ENCODE results near the gene SERPINA6. TPM values are rescaled to one million over a fixed set of nuclear protein-coding genes. Genes with fewer than 3 reads are reported as not detected.
A peak's percentile ranks its signal among the peaks of the same experiment; 100 is the strongest.
"Not testable (repeated sequence)": the region's sequence is repeated elsewhere in the genome, so short reads cannot be mapped to it uniquely, and the experiment has no call there.

SERPINA6 gene
- total and polyA plus RNA-seq, 3 donors from 2014 or later = 1.8 TPM; not detected in 2

DNA sequence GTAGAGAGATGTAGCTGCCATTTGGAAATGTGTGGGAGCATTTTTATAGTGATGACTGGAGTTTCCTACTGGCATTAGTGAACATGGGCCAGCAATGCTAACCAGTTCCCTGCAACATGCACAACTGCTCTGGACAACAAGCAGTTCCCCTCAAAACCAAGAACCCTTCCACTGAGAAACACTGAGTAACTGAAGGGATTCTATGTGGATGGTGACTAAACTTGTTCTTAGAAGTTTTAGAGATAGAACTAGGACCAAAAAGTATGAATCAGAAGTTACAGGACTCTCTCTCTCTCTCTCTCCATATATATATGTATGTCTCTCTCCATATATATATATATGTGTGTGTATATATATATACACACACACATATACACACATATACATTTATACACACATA, 38.0 kb downstream of the SERPINA6 start:
- DNase-seq = no peak
- intact Hi-C loops (cut with DNase I; ENCODE audit: low total_unique reads) = no loop called here
- Histone ChIP-seq H3K27ac (no peak overlapping the region), H3K4me1 (peaks cover 16% of the 10 kb centered on the region), H3K36me3 (ENCODE audit: low read depth, missing control alignments) (no peaks in the 10 kb centered on the region), H3K4me3 (no peak overlapping the region), H3K9me3 (no peaks in the 10 kb centered on the region), H3K27me3 (no peaks in the 10 kb centered on the region)
- no peak for TF ChIP-seq CTCF (IDR thresholded peaks at IDR 0.05)

DNA sequence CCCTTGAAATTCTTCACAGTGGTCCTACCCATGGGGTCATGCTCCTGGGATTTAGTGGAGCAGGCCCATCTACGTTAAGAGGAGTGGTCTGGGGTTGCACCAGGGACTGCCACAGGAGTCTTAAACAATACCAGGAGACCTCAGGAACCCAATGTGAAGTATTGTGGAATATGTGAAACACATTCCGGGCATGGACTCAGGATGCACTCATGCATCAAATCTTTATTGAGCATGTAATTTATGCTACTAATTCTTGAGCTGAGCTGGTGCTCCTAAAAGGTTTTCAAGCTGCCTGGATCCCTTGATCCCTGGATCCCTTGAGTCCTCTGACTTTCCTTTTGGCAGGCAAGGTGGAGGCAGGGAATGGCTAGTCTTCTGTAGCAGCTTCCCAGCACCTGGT, 38.9 kb downstream of the SERPINA6 start:
- H3K27me3 ChIP-seq = no peaks in the 10 kb centered on the region
- no peaks in the 10 kb centered on the region for H3K36me3 ChIP-seq (ENCODE audit: low read depth, missing control alignments)
- no peak overlapping the region for H3K27ac ChIP-seq
- H3K4me3 ChIP-seq = no peak overlapping the region
- DNase-seq = no peak
- H3K4me1 ChIP-seq = peaks cover 15% of the 10 kb centered on the region
- WGBS, 2 donors = 83 to 91% methylated on average over 2 of the region's 2 CpGs
- H3K9me3 ChIP-seq = no peaks in the 10 kb centered on the region
- intact Hi-C loops (cut with DNase I; ENCODE audit: low total_unique reads) = no loop called here
- TF ChIP-seq CTCF (IDR thresholded peaks at IDR 0.05) (no peak), POLR2A (IDR thresholded peaks at IDR 0.05) (no peak)

GRCh38 chr14:94282991-94283723, 40.0 kb downstream of the SERPINA6 start:
- peak overlapping the region; percentile 12 to 65 for H3K27ac ChIP-seq
- 60 to 63% methylated on average over 2 of the region's 2 CpGs for WGBS, 2 donors
- DNase-seq = no peak
- H3K36me3 ChIP-seq (ENCODE audit: low read depth, missing control alignments) = no peaks in the 10 kb centered on the region
- intact Hi-C loops (cut with DNase I; ENCODE audit: low total_unique reads) = no loop called here
- no peak for TF ChIP-seq POLR2A (IDR thresholded peaks at IDR 0.05)
- H3K27me3 ChIP-seq = no peaks in the 10 kb centered on the region
- no peak overlapping the region for H3K4me3 ChIP-seq
- H3K9me3 ChIP-seq = no peaks in the 10 kb centered on the region
- peaks cover 15% of the 10 kb centered on the region for H3K4me1 ChIP-seq

GRCh38 chr14:94278731-94279130, 44.4 kb downstream of the SERPINA6 start:
- H3K4me1 ChIP-seq = peaks cover 15% of the 10 kb centered on the region
- H3K27me3 ChIP-seq = no peaks in the 10 kb centered on the region
- H3K9me3 ChIP-seq = no peaks in the 10 kb centered on the region
- TF ChIP-seq POLR2A (IDR thresholded peaks at IDR 0.05) = no peak
- TF ChIP-seq CTCF (IDR thresholded peaks at IDR 0.05) = no peak
- DNase-seq = no peak
- H3K27ac ChIP-seq = no peak overlapping the region
- intact Hi-C loops (cut with DNase I; ENCODE audit: low total_unique reads) = no loop called here
- H3K36me3 ChIP-seq (ENCODE audit: low read depth, missing control alignments) = no peaks in the 10 kb centered on the region
- H3K4me3 ChIP-seq = no peak overlapping the region
- WGBS, 2 donors = 85 to 92% methylated on average over 2 of the region's 2 CpGs

- H3K36me3 ChIP-seq (ENCODE audit: low read depth, missing control alignments); H3K4me3 ChIP-seq; H3K27ac ChIP-seq; H3K4me1 ChIP-seq; H3K27me3 ChIP-seq; H3K9me3 ChIP-seq; DNase-seq; intact Hi-C loops (cut with DNase I; ENCODE audit: low total_unique reads): not testable (repeated sequence)
- 93 to 98% methylated on average over 11 of the region's 11 CpGs for WGBS, 2 donors
Measured at GRCh38 chr14:94276898-94277561, 46.1 kb downstream of the SERPINA6 start.

Data from testis (tissue), 3 donors.